KMS-11 (cell line): Measurements from ENCODE around the gene PLCB2.

Source experiments
- H2AFZ ChIP-seq: fragments of 200-600 bp; sonication (generic); 2 replicates; pipeline ENCODE4 v1.6.1; 2016; ENCODE audit warnings: antibody characterized with exemption, mixed run types, low read depth
- H3K27ac ChIP-seq: fragments of 200-600 bp; sonication (generic); 2 replicates; pipeline ENCODE4 v1.6.1; 2016; ENCODE audit warnings: mild to moderate bottlenecking, mixed run types
- H3K27me3 ChIP-seq: fragments of 200-600 bp; sonication (generic); 2 replicates; pipeline ENCODE4 v1.6.1; 2017; ENCODE audit warnings: mild to moderate bottlenecking, low read depth, mixed run types, moderate library complexity; ENCODE audit not compliant: insufficient read depth
- H3K36me3 ChIP-seq: fragments of 200-600 bp; sonication (generic); 2 replicates; pipeline ENCODE4 v1.6.1; 2017; ENCODE audit warnings: mild to moderate bottlenecking, mixed run types; ENCODE audit not compliant: insufficient read depth
- H3K4me1 ChIP-seq: fragments of 200-600 bp; sonication (generic); 2 replicates; pipeline ENCODE4 v1.6.1; 2016; ENCODE audit warnings: mild to moderate bottlenecking, low read depth, mixed run types; ENCODE audit not compliant: poor library complexity, severe bottlenecking
- H3K4me2 ChIP-seq: fragments of 200-600 bp; sonication (generic); 2 replicates; pipeline ENCODE4 v1.7.0; 2016; ENCODE audit warnings: mild to moderate bottlenecking, mixed run types
- H3K4me3 ChIP-seq: fragments of 200-600 bp; sonication (generic); IDR thresholded peaks from 2 replicates; pipeline ENCODE4 v1.6.1; 2017; ENCODE audit warnings: low read depth, low read length, mixed read lengths; ENCODE audit not compliant: insufficient read depth
- H3K79me2 ChIP-seq: fragments of 200-600 bp; sonication (generic); 2 replicates; pipeline ENCODE4 v1.6.1; 2016; ENCODE audit warnings: low read depth, mixed run types; ENCODE audit not compliant: insufficient read depth
- H3K9ac ChIP-seq: fragments of 200-600 bp; sonication (generic); 2 replicates; pipeline ENCODE4 v1.6.1; 2016; ENCODE audit warnings: mild to moderate bottlenecking, mixed run types
- H4K20me1 ChIP-seq: fragments of 200-600 bp; sonication (generic); 2 replicates; pipeline ENCODE4 v1.6.1; 2016; ENCODE audit warnings: mild to moderate bottlenecking, mixed run types; ENCODE audit not compliant: insufficient read depth
- TF ChIP-seq, protein P1 (sequence below): fragments of 200-600 bp; sonication (generic); conservative IDR thresholded peaks from 2 replicates; pipeline ENCODE4 v1.6.1; 2017; ENCODE audit warnings: low read depth, mild to moderate bottlenecking, antibody characterized with exemption, low read length, moderate library complexity, mixed read lengths

PLCB2 gene

DNA sequence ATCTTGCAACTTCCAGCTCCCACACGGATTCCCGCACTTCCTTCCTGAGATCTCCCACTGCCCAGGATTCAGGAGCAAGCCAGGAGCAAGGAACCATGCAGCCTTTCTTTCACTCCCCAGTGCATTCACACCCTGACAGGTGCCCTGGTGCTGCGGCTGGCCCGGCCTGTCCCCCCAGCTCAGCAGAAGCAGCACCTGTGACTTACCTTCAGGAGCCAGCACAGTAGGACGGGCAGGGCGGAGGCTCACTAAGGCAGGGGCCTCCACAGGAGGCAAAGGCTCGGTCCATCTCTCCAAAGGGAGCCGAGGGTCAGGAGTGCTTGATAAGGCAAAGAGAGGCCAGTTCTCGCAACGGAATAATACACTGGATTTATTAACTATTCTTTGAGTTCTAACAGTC, 29.7 kb downstream of the PLCB2 start:
- peaks cover 10% of the 10 kb centered on the region for H3K4me1 ChIP-seq
- no peak overlapping the region for H2AFZ ChIP-seq
- H4K20me1 ChIP-seq, result no peaks in the 10 kb centered on the region
- H3K4me2 ChIP-seq, result no peak overlapping the region
- H3K4me3 ChIP-seq, result no peak overlapping the region
- H3K9ac ChIP-seq, result no peak overlapping the region
- H3K36me3 ChIP-seq, result no peaks in the 10 kb centered on the region
- TF ChIP-seq, protein P1, sequence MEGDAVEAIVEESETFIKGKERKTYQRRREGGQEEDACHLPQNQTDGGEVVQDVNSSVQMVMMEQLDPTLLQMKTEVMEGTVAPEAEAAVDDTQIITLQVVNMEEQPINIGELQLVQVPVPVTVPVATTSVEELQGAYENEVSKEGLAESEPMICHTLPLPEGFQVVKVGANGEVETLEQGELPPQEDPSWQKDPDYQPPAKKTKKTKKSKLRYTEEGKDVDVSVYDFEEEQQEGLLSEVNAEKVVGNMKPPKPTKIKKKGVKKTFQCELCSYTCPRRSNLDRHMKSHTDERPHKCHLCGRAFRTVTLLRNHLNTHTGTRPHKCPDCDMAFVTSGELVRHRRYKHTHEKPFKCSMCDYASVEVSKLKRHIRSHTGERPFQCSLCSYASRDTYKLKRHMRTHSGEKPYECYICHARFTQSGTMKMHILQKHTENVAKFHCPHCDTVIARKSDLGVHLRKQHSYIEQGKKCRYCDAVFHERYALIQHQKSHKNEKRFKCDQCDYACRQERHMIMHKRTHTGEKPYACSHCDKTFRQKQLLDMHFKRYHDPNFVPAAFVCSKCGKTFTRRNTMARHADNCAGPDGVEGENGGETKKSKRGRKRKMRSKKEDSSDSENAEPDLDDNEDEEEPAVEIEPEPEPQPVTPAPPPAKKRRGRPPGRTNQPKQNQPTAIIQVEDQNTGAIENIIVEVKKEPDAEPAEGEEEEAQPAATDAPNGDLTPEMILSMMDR, result no peak
- H3K27me3 ChIP-seq, result peaks cover 19% of the 10 kb centered on the region; the same call in 1 of the 2 replicates
- H3K79me2 ChIP-seq, result no peaks in the 10 kb centered on the region
- H3K27ac ChIP-seq, result no peak overlapping the region

- peaks cover 19% of the 10 kb centered on the region; the same call in 1 of the 2 replicates for H3K27me3 ChIP-seq
- H3K4me2 ChIP-seq, result no peak overlapping the region
- H3K79me2 ChIP-seq, result no peaks in the 10 kb centered on the region
- peaks cover 10% of the 10 kb centered on the region for H3K4me1 ChIP-seq
- TF ChIP-seq, protein P1, result no peak
- no peaks in the 10 kb centered on the region for H3K36me3 ChIP-seq
- no peaks in the 10 kb centered on the region for H4K20me1 ChIP-seq
- H3K4me3 ChIP-seq, result no peak overlapping the region
- no peak overlapping the region for H3K9ac ChIP-seq
- H3K27ac ChIP-seq, result no peak overlapping the region
- no peak overlapping the region for H2AFZ ChIP-seq
Observed at GRCh38 chr15:40277471-40277870, 30.3 kb downstream of the PLCB2 start.

- Histone ChIP-seq H3K4me3 (no peak overlapping the region), H3K9ac (no peak overlapping the region)
- TF ChIP-seq, protein P1, result no peak
Observed at GRCh38 chr15:40276927-40277326, 30.8 kb downstream of the PLCB2 start.

GRCh38 chr15:40275954-40276353, 31.8 kb downstream of the PLCB2 start:
- Histone ChIP-seq H3K9ac (no peak overlapping the region), H3K4me2 (no peak overlapping the region), H3K79me2 (no peaks in the 10 kb centered on the region), H3K27me3 (peaks cover 17% of the 10 kb centered on the region; the same call in 1 of the 2 replicates), H3K4me1 (peaks cover 10% of the 10 kb centered on the region), H3K36me3 (no peaks in the 10 kb centered on the region), H3K27ac (no peak overlapping the region), H2AFZ (no peak overlapping the region), H3K4me3 (no peak overlapping the region), H4K20me1 (no peaks in the 10 kb centered on the region)
- TF ChIP-seq, protein P1, result no peak

More at GRCh38 chr15:40276927-40277326, 30.8 kb downstream of the PLCB2 start:
- no peak overlapping the region for H3K27ac ChIP-seq
- H3K27me3 ChIP-seq, result peaks cover 19% of the 10 kb centered on the region; the same call in 1 of the 2 replicates
- H2AFZ ChIP-seq, result no peak overlapping the region
- H3K79me2 ChIP-seq, result no peaks in the 10 kb centered on the region
- H3K4me1 ChIP-seq, result peaks cover 10% of the 10 kb centered on the region
- H4K20me1 ChIP-seq, result no peaks in the 10 kb centered on the region
- no peaks in the 10 kb centered on the region for H3K36me3 ChIP-seq
- H3K4me2 ChIP-seq, result no peak overlapping the region
